ENCODE measurements around the gene DISP3.

DNA sequence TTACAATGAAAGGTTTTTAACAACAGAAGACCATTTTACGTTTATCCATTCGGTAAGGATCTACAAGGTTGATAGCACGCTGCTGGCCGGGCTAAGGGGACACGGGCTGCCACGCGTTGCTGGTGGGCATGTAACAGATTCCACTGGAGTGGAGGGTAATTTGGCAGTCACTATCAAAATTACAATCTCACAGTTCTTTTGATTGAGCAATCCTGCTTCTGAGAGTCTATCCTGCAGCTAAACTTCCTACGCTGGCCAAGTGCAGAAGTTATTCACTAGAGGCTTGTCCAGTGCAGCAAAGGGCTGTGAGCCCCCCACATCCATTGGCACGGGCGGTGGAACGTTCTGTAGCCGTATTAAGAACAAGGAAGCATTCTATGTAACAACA, 61.8 kb downstream of the DISP3 start:
- TF ChIP-seq SREBF2 (CRISPR knock-in tag; IDR thresholded peaks at IDR 0.05) (no peak), ZZZ3 (IDR thresholded peaks at IDR 0.05) (no peak), ELF1 (tag; IDR thresholded peaks at IDR 0.05) (no peak), CEBPB (tag; IDR thresholded peaks at IDR 0.05) (peak; percentile 54), MTF1 (CRISPR knock-in tag; IDR thresholded peaks at IDR 0.05; ENCODE audit: borderline replicate concordance) (no peak), HNRNPL (IDR thresholded peaks at IDR 0.05; ENCODE audit: low read depth, low read length) (no peak), ZNF24 (IDR thresholded peaks at IDR 0.05) (no peak), ILK (tag; IDR thresholded peaks at IDR 0.05; ENCODE audit: borderline replicate concordance, low read depth) (no peak)
- TF ChIP-seq, protein P1, sequence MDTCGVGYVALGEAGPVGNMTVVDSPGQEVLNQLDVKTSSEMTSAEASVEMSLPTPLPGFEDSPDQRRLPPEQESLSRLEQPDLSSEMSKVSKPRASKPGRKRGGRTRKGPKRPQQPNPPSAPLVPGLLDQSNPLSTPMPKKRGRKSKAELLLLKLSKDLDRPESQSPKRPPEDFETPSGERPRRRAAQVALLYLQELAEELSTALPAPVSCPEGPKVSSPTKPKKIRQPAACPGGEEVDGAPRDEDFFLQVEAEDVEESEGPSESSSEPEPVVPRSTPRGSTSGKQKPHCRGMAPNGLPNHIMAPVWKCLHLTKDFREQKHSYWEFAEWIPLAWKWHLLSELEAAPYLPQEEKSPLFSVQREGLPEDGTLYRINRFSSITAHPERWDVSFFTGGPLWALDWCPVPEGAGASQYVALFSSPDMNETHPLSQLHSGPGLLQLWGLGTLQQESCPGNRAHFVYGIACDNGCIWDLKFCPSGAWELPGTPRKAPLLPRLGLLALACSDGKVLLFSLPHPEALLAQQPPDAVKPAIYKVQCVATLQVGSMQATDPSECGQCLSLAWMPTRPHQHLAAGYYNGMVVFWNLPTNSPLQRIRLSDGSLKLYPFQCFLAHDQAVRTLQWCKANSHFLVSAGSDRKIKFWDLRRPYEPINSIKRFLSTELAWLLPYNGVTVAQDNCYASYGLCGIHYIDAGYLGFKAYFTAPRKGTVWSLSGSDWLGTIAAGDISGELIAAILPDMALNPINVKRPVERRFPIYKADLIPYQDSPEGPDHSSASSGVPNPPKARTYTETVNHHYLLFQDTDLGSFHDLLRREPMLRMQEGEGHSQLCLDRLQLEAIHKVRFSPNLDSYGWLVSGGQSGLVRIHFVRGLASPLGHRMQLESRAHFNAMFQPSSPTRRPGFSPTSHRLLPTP (IDR thresholded peaks at IDR 0.05; ENCODE audit: borderline replicate concordance, extremely low read depth, insufficient read length): no peak
- TF ChIP-seq, protein P2, sequence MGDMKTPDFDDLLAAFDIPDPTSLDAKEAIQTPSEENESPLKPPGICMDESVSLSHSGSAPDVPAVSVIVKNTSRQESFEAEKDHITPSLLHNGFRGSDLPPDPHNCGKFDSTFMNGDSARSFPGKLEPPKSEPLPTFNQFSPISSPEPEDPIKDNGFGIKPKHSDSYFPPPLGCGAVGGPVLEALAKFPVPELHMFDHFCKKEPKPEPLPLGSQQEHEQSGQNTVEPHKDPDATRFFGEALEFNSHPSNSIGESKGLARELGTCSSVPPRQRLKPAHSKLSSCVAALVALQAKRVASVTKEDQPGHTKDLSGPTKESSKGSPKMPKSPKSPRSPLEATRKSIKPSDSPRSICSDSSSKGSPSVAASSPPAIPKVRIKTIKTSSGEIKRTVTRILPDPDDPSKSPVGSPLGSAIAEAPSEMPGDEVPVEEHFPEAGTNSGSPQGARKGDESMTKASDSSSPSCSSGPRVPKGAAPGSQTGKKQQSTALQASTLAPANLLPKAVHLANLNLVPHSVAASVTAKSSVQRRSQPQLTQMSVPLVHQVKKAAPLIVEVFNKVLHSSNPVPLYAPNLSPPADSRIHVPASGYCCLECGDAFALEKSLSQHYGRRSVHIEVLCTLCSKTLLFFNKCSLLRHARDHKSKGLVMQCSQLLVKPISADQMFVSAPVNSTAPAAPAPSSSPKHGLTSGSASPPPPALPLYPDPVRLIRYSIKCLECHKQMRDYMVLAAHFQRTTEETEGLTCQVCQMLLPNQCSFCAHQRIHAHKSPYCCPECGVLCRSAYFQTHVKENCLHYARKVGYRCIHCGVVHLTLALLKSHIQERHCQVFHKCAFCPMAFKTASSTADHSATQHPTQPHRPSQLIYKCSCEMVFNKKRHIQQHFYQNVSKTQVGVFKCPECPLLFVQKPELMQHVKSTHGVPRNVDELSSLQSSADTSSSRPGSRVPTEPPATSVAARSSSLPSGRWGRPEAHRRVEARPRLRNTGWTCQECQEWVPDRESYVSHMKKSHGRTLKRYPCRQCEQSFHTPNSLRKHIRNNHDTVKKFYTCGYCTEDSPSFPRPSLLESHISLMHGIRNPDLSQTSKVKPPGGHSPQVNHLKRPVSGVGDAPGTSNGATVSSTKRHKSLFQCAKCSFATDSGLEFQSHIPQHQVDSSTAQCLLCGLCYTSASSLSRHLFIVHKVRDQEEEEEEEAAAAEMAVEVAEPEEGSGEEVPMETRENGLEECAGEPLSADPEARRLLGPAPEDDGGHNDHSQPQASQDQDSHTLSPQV (IDR thresholded peaks at IDR 0.05): no peak
- TF ChIP-seq, protein P3, sequence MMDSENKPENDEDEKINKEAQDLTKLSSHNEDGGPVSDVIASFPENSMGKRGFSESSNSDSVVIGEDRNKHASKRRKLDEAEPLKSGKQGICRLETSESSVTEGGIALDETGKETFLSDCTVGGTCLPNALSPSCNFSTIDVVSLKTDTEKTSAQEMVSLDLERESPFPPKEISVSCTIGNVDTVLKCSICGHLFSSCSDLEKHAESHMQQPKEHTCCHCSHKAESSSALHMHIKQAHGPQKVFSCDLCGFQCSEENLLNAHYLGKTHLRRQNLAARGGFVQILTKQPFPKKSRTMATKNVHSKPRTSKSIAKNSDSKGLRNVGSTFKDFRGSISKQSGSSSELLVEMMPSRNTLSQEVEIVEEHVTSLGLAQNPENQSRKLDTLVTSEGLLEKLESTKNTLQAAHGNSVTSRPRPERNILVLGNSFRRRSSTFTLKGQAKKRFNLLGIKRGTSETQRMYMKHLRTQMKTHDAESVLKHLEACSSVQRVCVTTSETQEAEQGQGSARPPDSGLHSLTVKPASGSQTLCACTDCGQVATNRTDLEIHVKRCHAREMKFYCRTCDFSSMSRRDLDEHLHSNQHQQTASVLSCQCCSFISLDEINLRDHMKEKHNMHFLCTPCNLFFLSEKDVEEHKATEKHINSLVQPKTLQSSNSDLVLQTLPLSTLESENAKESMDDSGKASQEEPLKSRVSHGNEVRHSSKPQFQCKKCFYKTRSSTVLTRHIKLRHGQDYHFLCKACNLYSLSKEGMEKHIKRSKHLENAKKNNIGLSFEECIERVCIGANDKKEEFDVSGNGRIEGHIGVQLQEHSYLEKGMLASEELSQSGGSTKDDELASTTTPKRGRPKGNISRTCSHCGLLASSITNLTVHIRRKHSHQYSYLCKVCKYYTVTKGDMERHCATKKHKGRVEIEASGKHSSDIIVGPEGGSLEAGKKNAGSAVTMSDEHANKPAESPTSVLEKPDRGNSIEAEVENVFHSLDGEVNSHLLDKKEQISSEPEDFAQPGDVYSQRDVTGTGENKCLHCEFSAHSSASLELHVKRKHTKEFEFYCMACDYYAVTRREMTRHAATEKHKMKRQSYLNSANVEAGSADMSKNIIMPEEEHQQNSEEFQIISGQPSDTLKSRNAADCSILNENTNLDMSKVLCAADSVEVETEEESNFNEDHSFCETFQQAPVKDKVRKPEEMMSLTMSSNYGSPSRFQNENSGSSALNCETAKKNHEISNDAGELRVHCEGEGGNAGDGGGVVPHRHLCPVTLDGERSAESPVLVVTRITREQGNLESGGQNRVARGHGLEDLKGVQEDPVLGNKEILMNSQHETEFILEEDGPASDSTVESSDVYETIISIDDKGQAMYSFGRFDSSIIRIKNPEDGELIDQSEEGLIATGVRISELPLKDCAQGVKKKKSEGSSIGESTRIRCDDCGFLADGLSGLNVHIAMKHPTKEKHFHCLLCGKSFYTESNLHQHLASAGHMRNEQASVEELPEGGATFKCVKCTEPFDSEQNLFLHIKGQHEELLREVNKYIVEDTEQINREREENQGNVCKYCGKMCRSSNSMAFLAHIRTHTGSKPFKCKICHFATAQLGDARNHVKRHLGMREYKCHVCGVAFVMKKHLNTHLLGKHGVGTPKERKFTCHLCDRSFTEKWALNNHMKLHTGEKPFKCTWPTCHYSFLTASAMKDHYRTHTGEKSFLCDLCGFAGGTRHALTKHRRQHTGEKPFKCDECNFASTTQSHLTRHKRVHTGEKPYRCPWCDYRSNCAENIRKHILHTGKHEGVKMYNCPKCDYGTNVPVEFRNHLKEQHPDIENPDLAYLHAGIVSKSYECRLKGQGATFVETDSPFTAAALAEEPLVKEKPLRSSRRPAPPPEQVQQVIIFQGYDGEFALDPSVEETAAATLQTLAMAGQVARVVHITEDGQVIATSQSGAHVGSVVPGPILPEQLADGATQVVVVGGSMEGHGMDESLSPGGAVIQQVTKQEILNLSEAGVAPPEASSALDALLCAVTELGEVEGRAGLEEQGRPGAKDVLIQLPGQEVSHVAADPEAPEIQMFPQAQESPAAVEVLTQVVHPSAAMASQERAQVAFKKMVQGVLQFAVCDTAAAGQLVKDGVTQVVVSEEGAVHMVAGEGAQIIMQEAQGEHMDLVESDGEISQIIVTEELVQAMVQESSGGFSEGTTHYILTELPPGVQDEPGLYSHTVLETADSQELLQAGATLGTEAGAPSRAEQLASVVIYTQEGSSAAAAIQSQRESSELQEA (IDR thresholded peaks at IDR 0.05; ENCODE audit: low read depth): no peak
